UCSD-AML1 (cell line): ENCODE measurements around the gene MARS1.
"Not testable (repeated sequence)": the region's sequence is repeated elsewhere in the genome, so short reads cannot be mapped to it uniquely, and the experiment has no call there.

Experiments
- DNase-seq: peaks from one replicate; lab custom pipeline; 2025; ENCODE audit not compliant: unreplicated experiment; lab: John Stamatoyannopoulos, UW

The MARS1 gene

DNA sequence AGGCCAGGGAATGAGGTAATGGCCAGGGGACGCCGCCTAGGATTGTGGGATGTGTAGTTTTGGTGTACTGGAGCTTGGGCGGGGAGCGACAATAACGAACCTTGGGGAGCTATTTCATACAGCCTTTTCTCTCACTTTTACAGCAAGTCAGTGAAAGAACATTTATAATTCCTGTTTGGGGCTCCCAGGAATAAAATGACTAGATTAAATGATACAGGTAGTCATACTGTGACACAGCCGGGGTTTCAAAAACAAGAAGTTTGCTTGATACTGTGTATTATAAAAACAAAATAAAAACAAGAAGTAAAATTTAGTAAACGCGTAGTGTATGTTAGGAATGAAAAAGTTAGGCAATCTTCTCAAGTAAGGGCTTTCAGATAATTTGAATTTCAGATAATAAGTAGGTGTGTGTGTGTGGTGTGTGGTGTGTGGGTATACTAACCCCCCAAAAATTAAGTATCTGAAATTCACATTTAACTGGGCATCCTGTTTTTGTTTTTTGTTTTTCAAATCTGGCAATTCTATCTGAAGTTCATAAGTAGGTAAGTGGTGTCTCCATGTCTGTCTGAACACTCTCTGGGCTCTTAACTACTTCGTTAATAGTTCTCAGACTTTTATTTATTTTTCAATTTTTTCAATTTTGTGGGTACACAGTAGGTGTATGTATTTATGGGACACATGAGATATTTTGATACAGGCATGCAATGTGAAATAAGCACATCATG is 59.6 kb downstream of the MARS1 start:
- no peak for DNase-seq

DNA sequence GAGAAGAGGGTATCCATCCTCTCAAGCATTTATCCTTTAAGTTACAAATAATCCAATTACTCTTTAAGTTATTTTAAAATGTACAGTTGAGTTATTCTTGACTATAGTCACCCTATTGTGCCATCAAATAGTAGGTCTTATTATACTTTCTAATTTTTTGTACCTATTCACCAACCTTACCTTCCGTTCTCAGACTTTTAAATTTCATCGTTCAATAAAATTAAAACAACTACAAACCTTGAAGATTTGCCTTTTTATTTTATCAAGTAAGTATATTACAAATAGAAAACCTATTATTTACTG is 60.1 kb downstream of the MARS1 start:
- no peak for DNase-seq

DNA sequence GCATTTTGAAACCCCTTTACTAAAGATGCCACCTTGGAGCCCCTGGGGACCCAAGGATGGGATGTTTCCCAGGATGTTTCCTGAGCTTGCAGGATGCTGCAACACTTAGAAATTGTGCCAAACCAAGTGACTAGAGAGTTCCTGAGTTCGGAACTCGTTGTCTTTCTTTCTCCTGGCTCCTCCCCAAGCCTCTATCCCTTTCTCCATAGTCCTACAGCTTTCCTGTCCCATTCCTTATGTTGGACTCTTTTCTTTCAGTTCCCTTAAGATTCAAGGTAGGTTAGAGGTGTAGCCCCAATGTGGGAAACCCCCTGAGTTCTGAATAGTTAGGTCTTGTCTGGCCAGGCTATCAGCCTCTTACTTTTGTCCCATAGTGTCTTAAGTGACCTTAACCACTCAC is 60.6 kb downstream of the MARS1 start:
- DNase-seq = no peak

DNA sequence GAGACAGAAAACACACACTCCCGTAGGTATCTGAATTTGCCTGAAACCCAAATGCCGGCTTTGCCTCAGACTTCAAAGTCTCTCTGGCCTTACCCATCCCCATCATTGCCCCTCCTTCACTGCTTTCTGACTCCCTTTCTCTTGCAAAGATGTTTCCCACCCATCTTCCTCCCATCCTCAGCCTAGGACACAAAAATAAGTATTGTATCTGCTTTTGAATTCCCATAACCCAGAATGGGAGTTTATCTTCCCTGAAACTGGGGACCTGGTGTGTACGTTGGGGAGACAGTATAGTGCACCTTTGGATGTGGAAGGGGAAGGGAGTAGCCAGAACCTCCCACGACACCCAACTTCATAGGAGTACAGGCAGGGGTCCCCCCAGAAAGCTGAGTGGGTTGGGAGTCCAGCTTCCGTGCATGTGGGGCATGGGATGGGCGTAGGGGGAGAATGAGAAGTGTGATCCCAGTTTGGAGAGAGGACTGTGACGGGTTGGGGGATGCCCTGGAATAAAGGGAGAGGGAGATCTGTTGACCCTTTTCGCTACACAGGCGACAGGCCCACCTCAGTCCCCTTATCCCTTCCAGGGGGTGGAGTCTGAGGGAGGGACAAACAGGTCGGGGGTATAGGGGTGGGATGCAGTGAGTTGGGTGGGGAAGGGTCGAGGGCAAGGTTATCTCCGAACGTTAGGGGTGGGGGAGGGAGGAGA is 61.5 kb downstream of the MARS1 start:
- no peak for DNase-seq

DNA sequence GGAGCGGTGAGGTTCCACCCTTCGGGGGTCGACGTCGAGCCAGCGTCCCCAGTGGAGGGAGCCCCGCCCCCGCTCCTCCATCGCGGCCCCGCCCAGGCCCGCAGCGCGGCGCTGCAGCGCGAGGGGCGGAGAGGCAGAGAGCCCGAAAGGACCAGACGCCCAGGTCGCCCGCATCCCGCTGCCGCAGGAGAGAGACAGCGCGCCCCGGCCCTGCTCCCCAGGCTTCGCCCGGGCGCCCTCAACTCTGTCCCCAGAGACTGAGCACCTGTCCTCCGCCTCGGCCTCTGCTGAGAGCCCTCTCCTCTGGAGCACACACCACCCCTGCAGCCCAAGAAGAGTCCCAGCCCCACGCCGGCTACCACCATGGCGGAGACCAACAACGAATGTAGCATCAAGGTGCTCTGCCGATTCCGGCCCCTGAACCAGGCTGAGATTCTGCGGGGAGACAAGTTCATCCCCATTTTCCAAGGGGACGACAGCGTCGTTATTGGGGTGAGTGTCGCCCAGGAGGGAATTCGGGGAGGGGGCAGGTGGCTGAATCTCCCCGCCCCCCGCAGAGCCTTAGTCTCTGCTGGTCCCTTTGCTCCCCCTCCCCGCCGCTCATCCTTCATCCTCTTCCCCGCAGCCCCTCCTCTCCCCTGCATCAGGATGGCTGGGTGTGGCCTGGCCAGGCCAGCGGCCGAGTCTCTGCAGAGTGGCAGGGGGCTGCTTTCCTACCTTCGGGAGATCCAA is 62.2 kb downstream of the MARS1 start, which contains the start of gene KIF5A:
Gene KIF5A (plus strand): TSS at position 136 of the 732 bp plus-strand sequence. CDS start 228 bp downstream, at position 364.
- DNase-seq = no peak

DNA sequence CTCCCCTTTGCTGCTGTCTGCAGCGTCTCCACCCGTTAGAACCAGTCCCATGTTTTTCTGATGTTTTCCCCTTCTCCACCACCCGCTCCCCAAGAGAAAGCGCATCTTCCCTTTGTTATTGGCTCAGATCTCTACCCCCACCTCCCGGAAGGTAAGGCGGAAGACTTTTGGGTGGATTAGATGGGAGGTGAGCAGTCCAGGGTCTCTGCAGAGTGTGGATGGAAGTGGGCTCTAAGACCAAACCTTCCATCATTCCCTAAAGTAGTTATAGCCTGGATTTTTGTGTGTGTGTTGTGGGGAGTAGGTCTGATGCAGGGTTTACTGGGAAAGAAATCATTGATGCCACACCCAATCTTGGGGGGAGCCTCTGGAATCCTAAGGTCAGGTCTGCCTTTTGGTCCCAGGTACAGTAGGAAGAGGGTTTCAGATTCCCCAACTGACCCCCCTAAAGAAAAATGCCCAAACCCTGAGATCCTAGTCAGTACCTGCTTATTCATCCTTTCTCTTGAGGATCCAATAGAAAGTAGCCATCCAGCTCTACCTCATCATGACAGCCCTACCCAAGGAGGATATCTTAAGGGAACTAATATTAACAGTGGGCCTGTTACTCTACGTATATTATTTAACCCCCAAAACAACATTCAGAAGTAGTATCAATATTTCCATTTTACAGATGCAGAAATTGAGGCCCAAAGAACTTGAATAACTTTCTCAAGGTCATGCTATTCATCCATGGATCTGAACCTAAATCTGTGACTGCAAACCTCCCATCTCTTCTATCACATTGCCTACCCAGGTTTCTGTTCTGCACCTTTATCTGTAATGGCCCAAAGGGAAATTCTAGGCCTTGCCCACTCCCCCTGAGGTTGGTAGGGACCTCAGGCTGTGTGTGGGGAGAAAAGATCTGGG is 63.0 kb downstream of the MARS1 start:
- no peak for DNase-seq

DNA sequence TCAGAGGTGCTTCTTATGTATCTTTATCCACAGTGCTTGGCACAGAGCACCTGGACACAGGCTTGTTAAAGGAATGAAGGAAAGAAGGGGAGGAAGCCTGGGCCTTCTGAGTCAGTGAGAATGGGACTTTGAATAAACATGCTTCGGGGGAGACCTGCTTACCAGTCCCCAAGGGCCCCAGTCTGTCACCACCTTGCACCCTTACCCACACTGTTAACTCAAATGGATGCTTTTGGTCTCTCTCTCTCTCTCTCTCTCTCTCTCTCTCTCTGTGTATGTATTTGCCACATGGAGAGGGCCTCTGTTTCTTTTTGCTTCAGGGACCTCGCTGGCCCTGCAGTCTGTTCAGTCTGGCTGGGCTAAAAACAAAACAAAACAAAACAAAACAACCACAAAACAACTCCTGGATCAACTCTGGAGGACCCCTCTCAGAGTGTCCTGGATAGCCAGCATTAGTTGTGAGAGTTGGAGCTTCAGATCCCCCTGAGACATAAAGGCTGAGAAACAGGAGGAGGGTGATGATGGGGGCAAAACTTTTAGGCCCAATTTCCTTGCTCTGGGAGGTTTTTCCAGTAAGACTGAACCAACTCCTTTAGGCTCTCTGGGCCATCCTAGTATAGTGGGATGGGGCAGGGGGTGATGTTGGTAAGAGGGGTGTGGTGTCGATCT is 63.9 kb downstream of the MARS1 start:
- DNase-seq = no peak

DNA sequence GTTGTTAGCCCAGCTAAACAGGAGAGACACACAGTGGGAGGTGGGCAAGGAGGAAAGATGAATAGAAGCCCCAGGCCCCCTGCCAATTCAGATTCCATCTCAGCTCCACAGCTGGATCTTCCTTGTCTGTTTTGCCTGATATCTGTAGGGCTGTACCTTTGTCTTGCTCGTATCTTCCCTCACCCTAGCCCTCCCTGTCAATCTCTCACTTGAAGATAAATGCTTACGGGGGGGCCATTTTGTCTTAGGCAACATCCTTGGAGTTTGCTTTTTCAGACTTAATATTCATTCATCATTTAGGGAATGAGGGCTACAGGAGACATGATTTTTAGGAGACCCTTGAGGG is 64.4 kb downstream of the MARS1 start:
- no peak for DNase-seq

DNA sequence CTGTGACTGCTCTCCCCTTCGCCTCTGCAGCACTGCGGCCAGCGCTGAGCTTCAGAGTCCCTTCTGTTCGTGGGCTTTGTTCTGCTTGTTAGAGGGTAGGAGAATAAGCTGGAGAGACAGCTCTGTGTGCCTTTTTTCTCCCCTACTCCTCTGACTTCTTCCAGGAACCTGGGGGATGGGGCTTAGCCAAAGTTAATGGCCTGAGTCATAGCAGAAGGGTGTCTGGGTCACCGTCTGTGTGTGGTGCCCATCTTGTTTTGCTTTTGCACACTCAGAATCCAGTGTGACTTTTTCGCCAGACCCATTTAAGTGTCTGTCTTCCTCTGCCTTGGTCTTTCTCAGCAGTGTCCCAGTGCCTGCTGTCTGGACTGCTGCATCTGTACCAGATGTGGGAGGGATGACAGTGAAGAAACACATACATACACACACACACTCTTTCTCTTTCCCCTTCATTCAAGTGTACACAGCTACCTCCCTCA is 65.0 kb downstream of the MARS1 start:
- DNase-seq = no peak

DNA sequence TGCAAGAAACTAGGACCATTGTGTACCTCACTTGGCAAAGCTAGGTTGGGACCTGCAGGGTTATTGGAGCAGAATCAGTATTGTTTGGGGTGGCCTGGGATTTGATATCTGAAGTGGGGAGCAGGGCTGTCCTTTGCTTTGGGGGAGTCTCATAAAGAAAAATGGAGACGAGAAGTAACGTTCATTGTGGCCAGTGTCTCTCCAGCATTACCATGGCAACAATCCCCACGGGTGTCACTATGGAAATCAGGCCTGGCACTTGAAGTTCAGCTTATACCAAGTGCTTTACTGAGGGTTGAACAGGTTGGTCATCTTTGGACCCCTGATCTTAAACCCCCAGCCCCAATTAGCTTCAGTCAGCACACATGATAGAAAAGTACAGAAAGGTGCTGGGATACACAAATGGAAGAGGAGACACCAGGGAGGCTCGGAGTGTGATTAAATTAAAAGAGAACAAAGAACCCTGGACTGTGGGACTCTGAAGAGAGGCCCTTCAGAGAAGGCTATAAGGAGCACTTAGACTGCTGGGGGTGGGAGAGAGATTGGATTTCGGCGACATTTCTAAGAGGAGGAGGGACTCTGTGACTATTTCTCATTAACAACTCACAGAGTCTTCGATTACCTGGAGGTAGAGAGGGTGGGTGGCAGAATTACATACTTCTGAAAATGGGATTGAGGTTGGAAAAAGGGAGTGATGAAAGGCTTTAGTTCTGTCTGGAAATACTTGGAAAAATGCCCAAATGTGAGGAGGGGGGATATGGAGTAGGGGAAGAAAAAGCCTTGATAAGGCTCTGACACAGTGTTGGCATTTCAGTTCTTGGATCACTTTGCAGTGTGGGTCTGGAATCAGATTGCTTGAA is 65.7 kb downstream of the MARS1 start:
- DNase-seq = no peak

DNA sequence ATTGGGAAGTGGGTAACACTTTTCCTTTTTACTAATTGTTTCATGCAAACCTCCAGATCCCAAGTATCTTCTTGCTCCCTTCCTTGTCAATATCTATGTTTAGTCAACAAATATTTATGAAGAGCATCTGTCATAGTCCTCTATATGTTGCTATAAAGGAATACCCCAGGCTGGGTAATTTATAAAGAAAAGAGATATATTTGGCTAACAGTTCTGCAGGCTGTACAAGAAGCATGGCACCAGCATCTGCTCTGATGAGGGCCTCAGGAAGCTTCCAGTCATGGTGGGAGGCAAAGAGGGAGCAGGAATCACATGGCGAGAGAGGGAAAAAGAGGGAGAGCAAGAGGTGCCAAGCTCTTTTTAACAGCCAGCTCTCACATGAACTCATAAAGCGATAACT is 66.6 kb downstream of the MARS1 start:
- DNase-seq = no peak

DNA sequence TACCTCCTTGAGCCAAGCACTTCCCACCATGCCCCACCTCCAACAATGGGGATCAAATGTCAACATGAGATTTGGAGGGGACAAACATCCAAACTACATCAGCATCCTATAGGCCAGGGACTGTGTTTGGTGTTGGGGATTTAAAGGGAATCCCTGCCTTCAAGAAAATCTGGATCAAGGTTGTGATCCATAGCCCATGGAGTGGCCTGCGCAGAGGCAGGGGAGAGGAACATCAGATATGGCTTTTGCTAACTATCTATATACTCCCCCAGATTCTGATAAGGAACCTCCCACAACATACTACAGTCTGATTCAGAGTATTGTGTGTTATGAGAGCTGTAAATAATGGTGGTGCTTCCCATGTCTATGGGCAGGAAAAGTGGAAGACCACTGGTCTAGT is 67.0 kb downstream of the MARS1 start:
- no peak for DNase-seq

DNA sequence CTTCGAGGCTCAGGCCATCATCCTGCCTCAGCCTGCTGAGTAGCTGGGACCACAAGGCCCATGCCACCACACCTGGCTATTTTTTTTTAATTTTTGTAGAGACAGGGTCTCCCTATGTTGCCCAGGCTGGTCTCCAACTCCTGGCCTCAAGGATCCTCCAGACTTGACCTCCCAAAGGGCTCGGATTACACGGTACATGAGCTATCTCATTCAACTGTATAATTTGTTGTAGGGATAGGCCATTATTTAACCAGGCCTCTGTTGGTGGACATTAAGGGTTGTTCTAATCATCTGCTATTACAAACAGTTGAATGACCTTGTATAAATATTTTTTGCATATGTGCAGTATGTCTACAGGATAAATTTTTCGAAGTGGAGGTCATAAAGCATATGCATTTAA is 71.0 kb downstream of the MARS1 start:
- DNase-seq = no peak

DNA sequence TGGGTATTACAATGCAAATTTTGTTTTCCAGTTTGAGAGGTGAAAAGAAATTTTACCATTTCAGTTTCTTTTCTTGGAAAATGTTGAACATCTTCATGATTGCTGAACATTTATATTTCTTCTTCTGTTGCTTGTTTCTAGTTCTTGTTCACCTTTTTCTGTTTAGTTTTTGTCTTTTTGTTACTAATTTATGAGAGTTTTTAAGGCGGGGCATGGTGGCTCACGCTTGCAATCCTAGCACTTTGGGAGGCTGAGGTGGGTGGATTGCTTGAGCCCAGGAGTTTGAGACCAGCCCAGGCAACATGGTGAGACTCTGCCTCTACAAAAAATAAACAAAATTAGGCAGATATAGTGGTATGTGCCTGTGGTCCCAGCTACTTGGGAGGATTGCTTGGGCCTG is 72.6 kb downstream of the MARS1 start:
- DNase-seq = no peak

DNA sequence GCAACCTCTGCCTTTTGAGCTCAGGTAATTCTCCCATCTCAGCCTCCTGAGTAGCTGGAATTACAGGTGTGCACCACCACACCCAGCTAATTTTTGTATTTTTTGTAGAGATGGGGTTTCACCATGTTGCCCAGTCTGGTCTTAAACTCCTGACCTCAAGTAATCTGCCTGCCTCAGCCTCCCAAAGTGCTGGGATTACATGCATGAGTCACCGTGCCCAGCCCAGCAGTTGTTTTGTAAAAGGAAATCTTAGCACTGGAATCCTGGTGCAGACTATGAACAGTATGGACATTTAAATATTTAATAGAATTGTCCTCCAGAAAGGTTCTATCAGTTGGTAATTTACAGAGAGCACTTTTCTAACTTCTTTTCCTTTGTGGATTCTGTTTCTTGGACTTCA is 73.2 kb downstream of the MARS1 start:
- not testable (repeated sequence) for DNase-seq

DNA sequence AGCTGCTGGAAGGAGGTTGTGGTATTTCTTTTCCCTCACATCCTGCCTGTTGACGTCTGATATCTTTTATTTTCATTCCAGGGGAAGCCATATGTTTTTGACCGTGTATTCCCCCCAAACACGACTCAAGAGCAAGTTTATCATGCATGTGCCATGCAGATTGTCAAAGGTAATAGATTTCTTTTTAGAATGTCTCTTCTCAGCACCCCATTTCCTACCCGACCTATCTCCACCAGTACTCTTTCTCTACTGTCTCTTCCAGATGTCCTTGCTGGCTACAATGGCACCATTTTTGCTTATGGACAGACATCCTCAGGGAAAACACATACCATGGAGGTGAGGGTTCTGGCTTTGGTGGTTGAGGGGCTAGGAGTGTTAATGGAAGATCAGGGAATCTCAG is 75.5 kb downstream of the MARS1 start:
- DNase-seq = no peak

DNA sequence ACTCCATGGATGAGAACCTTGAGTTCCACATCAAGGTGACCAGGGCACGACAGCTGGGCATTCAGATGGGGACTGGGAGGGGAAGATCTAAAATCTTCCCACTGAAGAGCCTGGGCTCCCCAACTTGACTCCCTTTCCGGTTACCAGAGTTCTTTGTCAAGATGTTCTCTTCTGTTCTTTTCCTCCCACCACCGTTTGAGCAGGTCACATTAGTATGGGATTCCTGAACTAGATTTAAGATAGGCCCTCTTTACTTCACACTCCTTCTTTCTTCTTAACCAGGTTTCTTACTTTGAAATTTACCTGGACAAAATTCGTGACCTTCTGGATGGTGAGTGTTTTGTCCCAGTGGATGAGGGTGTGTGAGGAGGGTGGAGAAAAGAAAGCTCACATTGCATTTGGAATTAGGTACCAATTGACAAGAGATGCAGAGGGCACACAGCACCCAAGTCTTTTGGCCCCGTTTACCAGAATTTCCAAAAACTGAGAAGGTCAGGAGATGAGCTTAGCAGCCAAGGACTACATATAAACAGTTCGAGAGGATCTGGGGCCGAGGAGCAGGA is 76.4 kb downstream of the MARS1 start:
- no peak for DNase-seq
